Activated naive CD8-positive, alpha-beta T cell (primary cell): ENCODE data around the gene PTGER1.
"Not testable (repeated sequence)": the region's sequence is repeated elsewhere in the genome, so short reads cannot be mapped to it uniquely, and the experiment has no call there.

ENCODE experiments used
- H3K27ac Mint-ChIP-seq: one replicate; pipeline ENCODE4 v1.8.0; 2021; ENCODE audit warnings: mixed read lengths
- H3K27me3 Mint-ChIP-seq: one replicate; pipeline ENCODE4 v1.8.0; 2021; ENCODE audit warnings: mixed read lengths
- H3K36me3 Mint-ChIP-seq: one replicate; pipeline ENCODE4 v1.8.0; 2021; ENCODE audit warnings: mixed read lengths
- H3K4me1 Mint-ChIP-seq: one replicate; pipeline ENCODE4 v1.8.0; 2021; ENCODE audit warnings: low read depth, mixed read lengths
- H3K4me3 Mint-ChIP-seq: one replicate; pipeline ENCODE4 v1.8.0; 2021; ENCODE audit warnings: mild to moderate bottlenecking, mixed read lengths
- H3K9me3 Mint-ChIP-seq: one replicate; pipeline ENCODE4 v1.8.0; 2021; ENCODE audit warnings: low read depth, mixed read lengths

The PTGER1 gene

DNA sequence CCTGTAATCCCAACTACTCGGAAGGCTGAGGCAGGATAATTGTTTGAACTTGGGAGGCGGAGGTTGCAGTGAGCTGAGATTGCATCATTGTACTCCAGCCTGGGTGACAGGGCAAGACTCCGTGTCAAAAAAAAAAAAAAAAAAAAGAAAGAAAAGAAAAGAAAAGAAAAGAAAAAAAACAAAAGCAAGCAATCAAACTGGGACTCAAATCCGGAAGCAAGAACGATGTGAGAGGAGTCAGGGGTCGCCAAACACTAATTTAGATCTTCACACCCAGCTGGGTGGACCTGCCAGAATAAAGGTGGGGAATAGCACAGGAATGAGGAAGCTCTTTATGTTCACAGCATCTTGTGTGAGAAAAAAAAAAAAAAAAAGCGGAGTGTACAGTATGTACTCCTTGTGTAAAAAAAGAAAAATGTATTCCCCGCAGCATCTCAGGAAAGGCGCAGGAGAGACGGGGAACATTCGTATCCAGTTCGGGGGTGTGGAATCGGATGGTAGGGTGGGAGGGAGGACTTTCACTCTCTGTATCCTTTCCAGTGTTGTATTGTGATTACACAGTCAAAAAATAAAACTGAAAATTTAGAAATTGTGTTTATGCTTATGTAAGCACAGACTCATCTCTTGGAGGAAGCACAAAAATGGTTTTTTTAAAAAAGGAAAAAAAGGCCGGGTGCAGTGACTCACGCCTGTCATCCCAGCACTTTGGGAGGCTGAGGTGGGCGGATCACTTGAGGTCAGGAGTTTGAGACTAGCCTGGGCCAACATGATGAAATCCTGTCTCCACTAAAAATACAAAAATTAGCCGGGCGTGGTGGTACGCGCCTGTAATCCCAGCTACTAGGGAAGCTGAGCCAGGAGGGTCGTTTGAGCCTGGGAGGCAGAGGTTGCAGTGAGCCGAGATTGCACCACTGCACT is 35.4 kb upstream of the PTGER1 start:
- H3K4me3 Mint-ChIP-seq: no peak overlapping the region
- peaks cover 8% of the 10 kb centered on the region for H3K36me3 Mint-ChIP-seq
- H3K27ac Mint-ChIP-seq: peak overlapping the region; percentile 23
- no peaks in the 10 kb centered on the region for H3K27me3 Mint-ChIP-seq
- H3K4me1 Mint-ChIP-seq: peaks cover 66% of the 10 kb centered on the region
- no peaks in the 10 kb centered on the region for H3K9me3 Mint-ChIP-seq

DNA sequence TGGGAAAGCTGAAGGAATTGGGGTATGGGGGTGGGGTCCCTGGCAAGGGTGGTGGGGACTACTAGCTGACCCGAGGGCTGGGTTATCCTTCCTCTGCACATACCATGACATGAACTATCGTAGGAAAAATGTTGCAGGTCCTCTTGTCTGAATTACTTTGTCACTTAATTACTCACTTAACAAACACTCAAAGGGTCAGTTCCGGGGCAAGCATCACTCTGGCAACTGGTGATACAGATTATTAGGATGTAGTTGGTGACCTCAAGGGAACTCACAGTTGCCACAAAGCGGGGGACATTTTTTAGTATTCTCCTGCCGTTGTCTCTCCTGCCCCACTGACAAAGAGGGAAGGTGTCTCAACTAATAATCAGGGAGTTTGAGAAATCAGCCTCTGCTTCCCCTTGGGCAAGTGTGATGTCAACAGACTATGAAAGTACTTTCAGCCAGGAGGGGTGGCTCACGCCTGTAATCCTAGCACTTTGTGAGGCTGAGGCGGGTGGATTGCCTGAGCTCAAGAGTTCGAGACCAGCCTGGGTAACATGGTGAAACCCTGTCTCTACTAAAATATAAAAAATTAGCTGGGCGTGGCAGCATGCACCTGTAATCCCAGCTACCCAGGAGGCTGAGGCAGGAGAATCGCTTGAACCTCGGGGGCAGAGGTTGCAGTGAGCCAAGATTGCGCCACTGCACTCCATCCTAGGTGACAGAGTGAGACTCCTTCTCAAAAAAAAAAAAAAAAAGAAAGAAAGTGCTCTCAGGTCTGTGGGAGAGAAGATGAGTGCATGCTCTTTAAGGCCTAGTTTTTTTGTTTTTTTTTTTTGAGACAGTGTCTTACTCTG is 32.8 kb upstream of the PTGER1 start:
- H3K36me3 Mint-ChIP-seq: no peaks in the 10 kb centered on the region
- no peaks in the 10 kb centered on the region for H3K27me3 Mint-ChIP-seq
- peak overlapping the region; percentile 84 for H3K27ac Mint-ChIP-seq
- H3K4me1 Mint-ChIP-seq: peaks cover 67% of the 10 kb centered on the region
- peak overlapping the region; percentile 65 for H3K4me3 Mint-ChIP-seq
- H3K9me3 Mint-ChIP-seq: no peaks in the 10 kb centered on the region

- Mint-ChIP-seq H3K4me3 (peak overlapping the region; percentile 58), H3K9me3 (no peaks in the 10 kb centered on the region), H3K27me3 (no peaks in the 10 kb centered on the region), H3K36me3 (no peaks in the 10 kb centered on the region), H3K27ac (peak overlapping the region; percentile 83), H3K4me1 (peaks cover 60% of the 10 kb centered on the region)
Measured at GRCh38 chr19:14505488-14506239, 30.5 kb upstream of the PTGER1 start.

- H3K27ac Mint-ChIP-seq, H3K27me3 Mint-ChIP-seq, H3K4me3 Mint-ChIP-seq, H3K9me3 Mint-ChIP-seq, H3K36me3 Mint-ChIP-seq: not testable (repeated sequence)
- peaks cover 55% of the 10 kb centered on the region for H3K4me1 Mint-ChIP-seq
Measured at GRCh38 chr19:14504575-14504974, 29.4 kb upstream of the PTGER1 start.

GRCh38 chr19:14503285-14503684 is 28.1 kb upstream of the PTGER1 start:
- no peaks in the 10 kb centered on the region for H3K36me3 Mint-ChIP-seq
- no peak overlapping the region for H3K27ac Mint-ChIP-seq
- no peaks in the 10 kb centered on the region for H3K9me3 Mint-ChIP-seq
- no peak overlapping the region for H3K4me3 Mint-ChIP-seq
- H3K4me1 Mint-ChIP-seq: peaks cover 46% of the 10 kb centered on the region
- no peaks in the 10 kb centered on the region for H3K27me3 Mint-ChIP-seq

- Mint-ChIP-seq H3K9me3 (no peaks in the 10 kb centered on the region), H3K4me1 (peaks cover 39% of the 10 kb centered on the region), H3K4me3 (no peak overlapping the region), H3K27me3 (no peaks in the 10 kb centered on the region), H3K27ac (no peak overlapping the region), H3K36me3 (no peaks in the 10 kb centered on the region)
Measured at GRCh38 chr19:14502334-14503092, 27.4 kb upstream of the PTGER1 start.

DNA sequence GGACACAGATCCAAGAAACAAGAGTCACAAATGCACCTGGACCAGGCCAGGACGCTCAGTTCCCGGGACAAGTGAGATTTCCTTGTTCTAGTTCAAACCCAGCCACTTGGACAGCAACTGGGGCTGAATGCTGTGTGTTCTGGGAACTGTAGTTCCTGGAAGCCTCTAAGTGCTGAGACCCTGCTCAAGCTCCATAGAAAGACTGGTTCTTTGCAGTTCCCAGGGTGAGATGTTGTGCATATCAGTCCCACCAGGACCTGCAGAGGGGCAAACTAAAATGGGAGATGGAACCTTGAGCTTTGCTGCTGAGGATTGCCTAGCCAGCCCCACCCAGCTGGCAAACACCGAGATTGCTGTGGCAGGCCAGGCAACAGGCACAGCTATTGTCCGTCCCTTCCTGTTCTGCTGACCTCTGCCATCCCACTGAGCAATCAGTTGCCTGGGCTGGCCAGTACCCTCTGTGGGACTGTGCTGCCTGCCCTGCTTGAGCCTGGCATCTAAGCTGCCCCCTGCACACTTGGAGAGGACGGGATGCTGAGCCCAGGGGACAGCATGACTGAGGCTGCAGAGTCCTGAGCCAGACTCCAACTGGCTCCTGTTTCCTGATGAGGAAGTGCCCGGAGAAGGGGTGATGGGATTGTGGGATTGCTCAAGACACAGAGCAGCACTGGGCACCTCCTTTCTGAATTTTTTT is 22.2 kb upstream of the PTGER1 start:
- peak overlapping the region; percentile 84 for H3K4me3 Mint-ChIP-seq
- no peaks in the 10 kb centered on the region for H3K9me3 Mint-ChIP-seq
- H3K36me3 Mint-ChIP-seq: peaks cover 2% of the 10 kb centered on the region
- peak overlapping the region; percentile 90 for H3K27ac Mint-ChIP-seq
- H3K4me1 Mint-ChIP-seq: peaks cover 22% of the 10 kb centered on the region
- no peaks in the 10 kb centered on the region for H3K27me3 Mint-ChIP-seq

GRCh38 chr19:14496834-14497227 is 21.7 kb upstream of the PTGER1 start:
- H3K27me3 Mint-ChIP-seq: no peaks in the 10 kb centered on the region
- H3K36me3 Mint-ChIP-seq: peaks cover 2% of the 10 kb centered on the region
- H3K9me3 Mint-ChIP-seq: no peaks in the 10 kb centered on the region
- H3K27ac Mint-ChIP-seq: peak overlapping the region; percentile 90
- H3K4me1 Mint-ChIP-seq: peaks cover 21% of the 10 kb centered on the region
- H3K4me3 Mint-ChIP-seq: peak overlapping the region; percentile 84

GRCh38 chr19:14496029-14496833 is 21.1 kb upstream of the PTGER1 start, which contains the start of gene GIPC1:
TSS of gene GIPC1 (minus strand) at chr19:14496127. CDS start at chr19:14482976, 13,151 bp downstream.
- Mint-ChIP-seq H3K9me3 (no peaks in the 10 kb centered on the region), H3K27ac (peak within 1 kb of the TSS; percentile 90), H3K27me3 (no peaks in the 10 kb centered on the region), H3K4me3 (peak within 1 kb of the TSS; percentile 86), H3K4me1 (peaks cover 21% of the 10 kb centered on the region), H3K36me3 (peaks cover 2% of the 10 kb centered on the region)

DNA sequence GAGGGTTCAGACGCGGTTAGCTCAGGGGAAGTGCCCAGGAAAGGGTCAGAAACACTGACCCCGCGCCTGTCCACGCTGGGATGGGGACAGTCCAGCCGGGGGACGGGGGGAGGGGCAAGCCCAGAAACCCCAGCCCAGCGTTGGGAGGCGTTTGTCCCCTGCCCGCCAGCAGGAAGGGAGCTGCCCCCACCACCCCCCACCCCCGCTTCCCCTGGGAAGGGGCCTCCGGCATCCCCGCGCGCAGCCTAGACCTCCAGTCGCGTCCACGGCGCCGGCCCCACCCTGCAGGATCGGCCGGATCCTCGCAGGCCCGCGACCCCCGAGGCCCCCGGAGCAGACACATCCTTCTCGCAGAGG is 20.5 kb upstream of the PTGER1 start:
- H3K36me3 Mint-ChIP-seq: peaks cover 2% of the 10 kb centered on the region
- H3K4me1 Mint-ChIP-seq: peaks cover 21% of the 10 kb centered on the region
- peak overlapping the region; percentile 82 for H3K27ac Mint-ChIP-seq
- no peaks in the 10 kb centered on the region for H3K27me3 Mint-ChIP-seq
- H3K4me3 Mint-ChIP-seq: peak overlapping the region; percentile 86
- no peaks in the 10 kb centered on the region for H3K9me3 Mint-ChIP-seq

DNA sequence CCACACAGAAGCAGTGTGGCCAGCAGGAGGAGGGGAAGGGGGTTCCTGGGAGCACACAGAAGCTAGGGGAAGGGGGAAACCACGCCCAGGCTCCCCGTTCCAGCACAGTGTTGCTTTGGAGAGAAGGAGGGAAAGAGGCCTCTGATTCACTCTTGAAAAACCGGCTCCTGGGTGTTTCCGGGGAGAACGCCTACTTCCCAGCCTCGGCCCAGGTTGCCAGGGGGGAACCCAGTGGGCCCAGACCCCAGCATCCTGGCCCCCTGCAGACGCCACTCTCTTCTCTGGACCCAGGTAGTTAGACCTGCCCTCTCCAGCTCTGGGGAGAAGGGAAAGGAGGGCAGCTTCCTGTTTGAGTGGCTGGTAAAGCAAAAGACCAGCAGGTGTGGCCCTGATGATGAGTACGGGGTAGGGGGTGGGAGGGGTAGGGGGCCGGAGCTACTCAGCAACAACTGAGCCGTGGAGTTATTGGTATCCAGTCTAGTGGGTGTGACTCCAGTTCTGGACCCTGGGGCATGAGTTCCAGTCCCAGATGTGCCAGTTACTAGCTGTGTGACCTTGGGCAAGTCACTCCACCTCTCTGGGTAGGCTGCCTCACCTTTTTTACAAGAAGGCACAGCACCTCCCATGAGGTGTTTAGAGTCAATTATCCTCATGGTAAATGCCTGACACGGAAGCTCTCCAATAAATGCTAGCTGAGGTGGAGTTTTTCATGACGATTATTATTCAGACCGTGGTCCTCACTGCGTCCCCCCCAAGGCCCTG is 19.9 kb upstream of the PTGER1 start:
- Mint-ChIP-seq H3K4me3 (peak overlapping the region; percentile 86), H3K9me3 (no peaks in the 10 kb centered on the region), H3K4me1 (peaks cover 21% of the 10 kb centered on the region), H3K36me3 (peaks cover 2% of the 10 kb centered on the region), H3K27me3 (no peaks in the 10 kb centered on the region), H3K27ac (peak overlapping the region; percentile 82)

GRCh38 chr19:14494411-14494810 is 19.3 kb upstream of the PTGER1 start:
- peak overlapping the region; percentile 61 for H3K27ac Mint-ChIP-seq
- H3K27me3 Mint-ChIP-seq: no peaks in the 10 kb centered on the region
- H3K36me3 Mint-ChIP-seq: peaks cover 7% of the 10 kb centered on the region
- no peaks in the 10 kb centered on the region for H3K9me3 Mint-ChIP-seq
- peak overlapping the region; percentile 75 for H3K4me3 Mint-ChIP-seq
- peaks cover 21% of the 10 kb centered on the region for H3K4me1 Mint-ChIP-seq
